ENCODE results near the gene BAIAP3.

Gene BAIAP3

DNA sequence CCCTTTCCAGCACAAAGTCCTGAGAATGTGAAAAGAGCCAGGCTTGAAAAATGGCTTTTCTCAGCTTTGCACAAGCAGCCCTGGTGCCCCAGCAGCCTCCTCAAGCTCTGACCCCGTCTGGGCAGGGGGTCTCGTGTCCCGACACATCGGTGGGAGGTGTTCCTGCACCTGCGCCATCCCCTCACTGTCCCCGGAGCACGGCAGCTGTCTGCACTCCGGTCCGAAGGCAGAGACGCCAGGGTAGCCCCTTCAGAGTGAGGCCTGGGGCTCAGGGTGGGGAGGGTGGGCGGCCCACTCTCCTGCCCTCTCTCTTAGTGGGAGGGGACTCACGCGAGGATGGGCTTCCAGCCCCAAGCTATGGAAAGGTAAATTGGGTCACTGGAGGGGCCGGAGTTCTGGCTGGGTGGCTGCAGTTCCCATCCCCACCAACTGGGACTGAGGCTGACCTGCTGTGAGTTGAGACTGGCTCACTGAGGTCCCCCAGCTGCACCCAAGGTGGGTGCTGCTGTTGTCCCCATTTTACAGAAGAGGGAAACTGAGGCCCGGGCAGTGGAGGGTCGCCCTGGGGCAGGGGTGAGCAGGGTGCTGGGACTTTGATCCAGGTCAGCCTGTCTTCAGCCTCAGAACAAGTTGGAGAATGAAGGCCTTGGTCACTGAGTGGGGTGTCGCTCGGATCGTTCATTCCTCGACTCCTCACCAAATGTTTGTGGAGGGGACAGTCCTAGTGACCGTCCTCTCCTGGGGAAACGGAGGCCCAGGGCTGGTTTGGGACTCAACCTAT is 2.3 kb upstream of the BAIAP3 start:
- FAIRE-seq (no peak), DNase-seq (ENCODE audit: insufficient read length, low spot score) (no peak)

GRCh38 chr16:1331712-1332617 is 1.5 kb upstream of the BAIAP3 start:
- DNase-seq (ENCODE audit: insufficient read length, low spot score) (peak; percentile 48), FAIRE-seq (no peak)

DNA sequence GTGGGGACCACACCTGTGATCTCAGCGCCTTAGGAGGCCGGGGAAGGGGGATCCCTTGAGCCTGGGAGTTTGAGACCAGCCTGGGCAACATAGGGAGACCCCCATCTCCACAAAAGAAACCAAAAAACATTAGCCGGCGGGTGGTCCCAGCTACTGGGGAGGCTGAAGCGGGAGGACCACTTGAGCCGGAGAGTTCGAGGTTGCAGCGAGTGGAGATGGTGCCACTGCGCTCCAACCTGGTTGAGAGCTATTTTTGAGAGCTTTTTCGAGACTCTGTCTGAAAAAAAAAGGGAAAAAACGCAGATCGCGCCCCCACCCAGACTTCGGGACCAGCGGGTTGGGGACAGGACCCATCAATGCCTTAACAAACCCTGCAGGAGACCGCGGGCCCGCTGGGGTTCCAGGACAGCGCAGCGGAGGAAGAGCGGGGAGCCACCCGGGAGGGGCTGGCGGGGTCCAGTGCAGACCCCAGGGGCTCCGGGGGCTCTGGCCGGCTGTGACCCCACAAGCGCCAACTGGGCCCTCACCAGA is 762 bp upstream of the BAIAP3 start:
- DNase-seq (ENCODE audit: insufficient read length, low spot score) (no peak), FAIRE-seq (no peak)

DNA sequence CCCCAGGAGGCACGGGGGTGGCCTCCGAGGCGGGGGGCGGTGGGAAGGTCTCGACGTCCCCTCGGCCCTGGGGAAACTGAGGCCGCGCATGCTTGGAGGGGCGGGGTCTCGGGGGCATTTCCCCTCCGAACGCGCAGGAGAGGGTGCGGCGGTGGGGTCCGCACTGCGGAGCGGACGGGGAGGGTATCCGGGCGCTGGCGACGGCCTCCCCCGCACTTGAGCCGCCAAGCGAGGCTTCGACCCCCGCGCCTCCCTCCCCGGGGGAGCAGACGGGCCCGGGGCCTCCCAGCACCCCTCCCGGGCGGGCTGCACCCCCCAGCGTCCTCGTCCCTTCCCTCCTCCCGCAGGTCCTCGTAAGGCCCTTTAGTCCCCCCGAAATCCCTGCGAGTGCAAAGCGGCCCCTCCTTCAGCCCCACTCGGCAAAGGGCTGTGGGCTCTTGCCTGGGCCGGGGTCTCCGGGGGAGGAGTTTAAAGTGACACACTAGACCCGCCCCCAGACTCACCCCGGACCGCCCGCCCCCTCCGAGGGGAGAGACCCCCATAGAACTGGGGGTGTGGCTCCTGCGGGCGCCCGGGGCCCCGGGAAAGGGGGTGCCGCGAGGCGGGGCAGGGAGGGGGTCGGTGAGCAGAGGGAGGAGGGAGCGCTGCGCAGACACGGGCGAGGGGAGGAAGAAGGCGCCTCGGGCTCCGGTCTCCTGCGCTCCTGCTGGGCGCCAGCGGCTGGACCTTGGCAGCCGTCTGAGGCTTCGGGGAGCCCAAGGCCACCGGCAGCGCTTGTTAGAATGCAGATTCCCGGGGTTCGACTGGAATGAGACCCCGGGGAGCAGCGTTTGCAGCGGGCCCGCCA is 632 bp downstream of the BAIAP3 start:
- FAIRE-seq (no peak), DNase-seq (ENCODE audit: insufficient read length, low spot score) (no peak)

GRCh38 chr16:1334739-1335138 is 1.3 kb downstream of the BAIAP3 start:
- FAIRE-seq = no peak
- no peak for DNase-seq (ENCODE audit: insufficient read length, low spot score)

- FAIRE-seq = no peak
Measured at GRCh38 chr16:1335211-1335971, 1.9 kb downstream of the BAIAP3 start.

DNA sequence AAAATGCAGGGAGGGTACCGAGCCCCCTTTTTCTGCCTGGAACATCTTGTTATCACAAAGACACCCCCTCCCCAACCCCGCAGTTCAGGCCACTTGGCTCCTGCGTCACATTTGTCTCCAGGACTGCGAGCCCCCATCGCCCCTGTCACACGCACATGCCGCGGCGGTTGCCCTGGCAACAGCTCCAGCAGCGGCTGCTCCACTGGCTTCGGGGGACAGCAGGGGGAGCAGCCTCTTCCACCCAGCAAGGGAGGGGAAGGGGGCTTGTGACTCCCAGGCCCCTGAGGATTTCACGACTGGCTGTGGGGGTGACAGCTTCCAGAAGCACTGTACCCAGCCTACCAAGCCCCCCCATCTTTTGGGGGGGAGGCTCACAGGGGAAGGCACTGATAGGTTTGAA is 2.6 kb downstream of the BAIAP3 start:
- DNase-seq (ENCODE audit: insufficient read length, low spot score) = no peak
- no peak for FAIRE-seq

More at GRCh38 chr16:1335211-1335971, 1.9 kb downstream of the BAIAP3 start:
- DNase-seq (ENCODE audit: insufficient read length, low spot score) = no peak

DNA sequence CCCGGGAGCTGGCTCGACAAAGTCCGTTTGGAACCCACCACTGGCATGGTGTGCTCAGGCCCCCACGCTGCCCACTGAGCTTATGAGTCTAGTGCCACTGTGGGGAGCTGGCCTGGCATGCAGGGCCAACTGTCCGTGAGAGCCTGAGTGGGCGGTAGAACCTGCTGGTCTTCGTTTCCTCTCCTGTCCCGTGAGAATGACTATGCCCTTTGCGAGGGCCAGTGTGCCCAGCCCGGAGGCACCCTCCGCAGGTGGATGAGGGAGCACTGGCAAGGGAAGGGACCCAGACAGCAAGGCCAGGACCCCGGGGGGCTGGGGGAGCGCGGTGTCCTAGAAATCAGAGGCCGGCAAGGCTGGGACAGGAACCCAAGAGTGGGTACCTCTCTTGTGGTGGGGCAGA is 3.2 kb downstream of the BAIAP3 start:
- FAIRE-seq (no peak), DNase-seq (ENCODE audit: insufficient read length, low spot score) (no peak)

DNA sequence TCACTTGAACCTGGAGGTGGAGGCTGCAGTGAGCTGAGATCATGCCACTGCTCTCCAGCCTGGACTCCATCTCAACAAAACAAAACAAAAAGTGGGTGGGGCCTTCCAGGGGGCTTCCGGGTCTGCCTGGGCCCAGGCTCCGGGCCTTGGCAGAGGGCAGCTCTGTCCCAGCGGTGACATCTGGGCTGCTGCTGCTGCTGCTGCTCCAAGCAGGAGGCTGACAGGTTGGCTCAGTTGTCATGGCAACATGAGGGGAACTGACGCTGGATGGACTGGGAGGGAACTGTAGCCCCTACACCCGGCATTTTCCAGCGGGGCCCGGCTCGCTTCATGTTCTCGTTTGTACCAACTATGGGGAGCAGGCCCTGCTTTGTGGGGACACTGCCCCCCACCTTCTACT is 4.0 kb downstream of the BAIAP3 start:
- FAIRE-seq (no peak), DNase-seq (ENCODE audit: insufficient read length, low spot score) (no peak)

GRCh38 chr16:1338119-1338730 is 4.8 kb downstream of the BAIAP3 start:
- no peak for FAIRE-seq
- DNase-seq (ENCODE audit: insufficient read length, low spot score) = no peak

GRCh38 chr16:1338855-1339675 is 5.6 kb downstream of the BAIAP3 start:
- FAIRE-seq (no peak), DNase-seq (ENCODE audit: insufficient read length, low spot score) (no peak)

- no peak for FAIRE-seq
- no peak for DNase-seq (ENCODE audit: insufficient read length, low spot score)
Measured at GRCh38 chr16:1340730-1341494, 7.5 kb downstream of the BAIAP3 start.

GRCh38 chr16:1341495-1342420 is 8.3 kb downstream of the BAIAP3 start:
- FAIRE-seq (no peak), DNase-seq (ENCODE audit: insufficient read length, low spot score) (no peak)

DNA sequence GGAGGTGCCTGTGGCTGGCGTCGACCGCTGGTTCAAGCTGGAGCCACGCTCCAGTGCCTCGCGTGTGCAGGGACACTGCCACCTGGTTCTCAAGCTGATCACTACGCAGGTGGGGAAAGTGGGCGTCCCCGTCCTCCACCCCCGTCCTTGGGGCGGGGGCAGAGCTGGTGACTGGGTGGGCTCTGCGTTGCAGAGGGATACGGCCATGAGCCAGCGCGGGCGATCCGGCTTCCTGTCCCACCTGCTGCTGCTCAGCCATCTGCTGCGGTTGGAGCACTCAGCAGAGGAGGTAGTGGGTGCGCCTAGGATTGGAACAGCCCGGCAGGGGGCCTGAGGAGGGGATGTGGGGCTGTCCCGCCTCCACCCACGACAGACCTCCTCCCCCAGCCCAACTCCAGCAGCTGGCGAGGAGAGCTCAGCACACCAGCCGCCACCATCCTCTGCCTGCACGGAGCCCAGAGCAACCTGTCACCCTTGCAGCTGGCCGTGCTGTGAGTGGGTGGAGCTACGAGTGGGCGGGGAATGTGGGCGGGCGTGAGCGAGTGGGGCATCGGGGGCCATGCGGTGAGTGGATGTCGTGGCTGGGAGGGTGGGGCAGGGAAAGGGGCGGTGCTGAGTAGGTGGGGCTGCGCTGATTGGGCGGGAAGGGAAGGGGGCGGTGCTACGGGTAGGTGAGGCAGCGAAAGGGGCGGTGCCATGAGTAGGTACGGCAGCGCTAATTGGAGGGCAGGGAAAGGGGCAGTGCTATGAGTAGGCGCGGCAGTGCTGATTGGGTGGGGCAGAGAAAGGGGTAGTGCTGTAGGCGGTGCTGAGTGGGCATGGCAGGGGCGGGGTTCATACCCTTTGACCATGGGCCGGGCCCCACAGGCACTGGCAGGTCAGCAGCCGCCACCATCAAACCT is 9.3 kb downstream of the BAIAP3 start:
- DNase-seq (ENCODE audit: insufficient read length, low spot score) (peak; percentile 96), FAIRE-seq (peak; percentile 99)

DNA sequence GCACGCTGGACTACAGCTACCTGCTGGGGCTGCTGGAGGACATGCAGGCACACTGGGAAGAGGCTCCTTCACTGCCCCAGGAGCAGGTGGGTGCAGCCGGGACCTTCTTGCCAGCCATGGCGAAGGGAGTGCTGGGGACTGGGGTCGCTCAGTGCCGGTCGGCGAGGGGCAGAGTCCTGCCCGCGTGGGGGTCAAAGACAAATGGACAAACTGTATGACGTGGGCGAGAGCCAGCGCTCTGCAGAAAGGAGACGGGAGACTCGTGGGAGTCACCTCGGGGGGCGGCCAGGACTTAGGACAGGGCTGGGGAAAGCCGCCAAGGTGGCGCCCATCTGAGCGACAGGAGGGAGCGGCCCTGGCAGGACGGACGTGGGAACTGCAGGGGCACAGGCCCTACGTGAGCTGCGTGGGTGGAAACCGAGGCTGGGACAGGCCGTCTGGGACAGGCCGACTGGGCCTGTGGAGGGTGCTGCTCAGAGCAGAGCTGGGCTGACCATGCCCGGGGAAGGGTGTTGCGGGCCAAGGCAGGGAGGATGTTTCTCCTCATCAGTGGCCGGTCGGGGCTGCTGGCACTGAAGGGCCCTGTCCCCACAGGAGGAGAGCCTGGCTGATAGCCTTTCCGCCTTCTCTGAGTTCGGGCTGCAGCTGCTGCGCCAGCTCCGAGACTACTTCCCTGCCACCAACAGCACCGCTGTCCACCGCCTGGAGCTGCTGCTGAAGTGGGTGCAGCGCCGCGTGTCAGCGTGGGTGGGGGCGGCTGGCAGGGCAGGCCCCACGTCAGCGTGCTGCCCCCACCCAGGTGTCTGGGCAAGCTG is 10.2 kb downstream of the BAIAP3 start:
- FAIRE-seq (no peak), DNase-seq (ENCODE audit: insufficient read length, low spot score) (no peak)
